HepG2 (cell line): Measurements from ENCODE around the gene TRAP1. TPM values are rescaled to one million over a fixed set of nuclear protein-coding genes. Genes with fewer than 3 reads are reported as not detected.

Source experiments
- ATAC-seq: fragments of 200-7000 bp; cut with Tn5 transposase; 3 replicates; pipeline ENCODE4 v1.9.1; 2020; ENCODE audit warnings: mild to moderate bottlenecking, moderate library complexity
- BruUV-seq: library from RNA; stranded (reverse); fragments of 400-500 nt; replicated peaks from 2 replicates; lab custom pipeline; 2021; lab: Mats Ljungman, UMichigan
- CTCF ChIA-PET: fragments of 300-600 bp; formaldehyde crosslinking; extraction: SDS; loops from one replicate; lab custom pipeline; 2021; ENCODE audit warnings: low total read pairs, inconsistent platforms, low intra/inter-chr PET ratio; lab: Yijun Ruan, JAX
- POLR2A ChIA-PET: fragments of 350-600 bp; sonication (Branson Sonifier 250); formaldehyde crosslinking; loops from one replicate; lab custom pipeline; 2020; ENCODE audit warnings: antibody characterized with exemption, inconsistent platforms; lab: Yijun Ruan, JAX
- DNase-seq: peaks from one replicate; pipeline ENCODE4 v3.0.0-alpha.2; 2015; ENCODE audit warnings: low spot score
- FAIRE-seq: peaks from 3 replicates; lab custom pipeline; 2011; peaks lifted over from hg19 to GRCh38; lab: Jason Lieb, UNC
- H2AFZ ChIP-seq: one replicate; pipeline ENCODE4 v1.6.1; 2011; ENCODE audit warnings: low read length, inconsistent platforms
- H3K27ac ChIP-seq: fragments of 300-600 bp; 3 replicates; pipeline ENCODE4 v1.8.0; 2011; ENCODE audit warnings: mixed run types, mild to moderate bottlenecking, mixed read lengths, low read length, inconsistent platforms; ENCODE audit not compliant: insufficient read depth; ENCODE audit errors: extremely low read length
- H3K27me3 ChIP-seq, 2 experiments: fragments of 200-600 bp in 1 of 2; 2 replicates in 1 of 2; 3 replicates in 1 of 2; pipeline versions ENCODE4 v1.6.0 to v1.8.0; 2011; ENCODE audit warnings: low read length in 2 of 2, mild to moderate bottlenecking in 2 of 2, moderate library complexity in 2 of 2, inconsistent platforms in 1 of 2; ENCODE audit not compliant: insufficient read depth in 2 of 2, control insufficient read depth in 1 of 2
- H3K36me3 ChIP-seq, 2 experiments: fragments of 200-600 bp in 1 of 2; replicated peaks in 1 of 2; 2 replicates in 1 of 2; 3 replicates in 1 of 2; pipeline versions ENCODE4 v1.5.1 to v1.8.0; 2011; ENCODE audit warnings: low read length in 2 of 2, inconsistent platforms in 1 of 2; ENCODE audit not compliant: insufficient read depth in 2 of 2, control insufficient read depth in 1 of 2
- H3K4me1 ChIP-seq: 2 replicates; pipeline ENCODE4 v1.5.1; 2012; ENCODE audit warnings: low read length, inconsistent platforms; ENCODE audit not compliant: insufficient read depth
- H3K4me2 ChIP-seq: 2 replicates; pipeline ENCODE4 v1.6.0; 2011; ENCODE audit warnings: low read depth, low read length, inconsistent platforms
- H3K4me3 ChIP-seq, 3 experiments: fragments of 200-600 bp in 1 of 3; sonication (generic), shearing (Covaris generic) in 1 of 3; replicated peaks in 1 of 3; 2 replicates each; pipeline ENCODE4 v1.5.1; 2011 to 2016; ENCODE audit warnings: low read length in 3 of 3, inconsistent platforms in 2 of 3, low read depth in 2 of 3, mild to moderate bottlenecking in 2 of 3, control low read depth in 1 of 3, mixed read lengths in 1 of 3; ENCODE audit not compliant: insufficient read depth in 1 of 3
- H3K79me2 ChIP-seq: one replicate; pipeline ENCODE4 v1.6.1; 2011; ENCODE audit warnings: low read length, inconsistent platforms; ENCODE audit not compliant: insufficient read depth
- H3K9ac ChIP-seq: 2 replicates; pipeline ENCODE4 v1.6.0; 2011; ENCODE audit warnings: mild to moderate bottlenecking, low read depth, low read length, inconsistent platforms; ENCODE audit not compliant: insufficient read depth
- H3K9me3 ChIP-seq: 2 replicates; pipeline ENCODE4 v1.5.1; 2012; ENCODE audit warnings: mild to moderate bottlenecking, low read length
- H4K20me1 ChIP-seq: 2 replicates; pipeline ENCODE4 v1.6.0; 2011; ENCODE audit warnings: inconsistent platforms, mild to moderate bottlenecking, low read length, moderate library complexity; ENCODE audit not compliant: insufficient read depth
- ATF7-NPFF ChIP-seq: sonication (generic); formaldehyde crosslinking; IDR thresholded peaks from 2 replicates; pipeline ENCODE4 v1.8.1; 2023; ENCODE audit warnings: mild to moderate bottlenecking, low read depth, missing genetic modification reagents, moderate library complexity
- ELK4 ChIP-seq: sonication (generic); formaldehyde crosslinking; IDR thresholded peaks from 2 replicates; pipeline ENCODE4 v1.9.0; 2021; ENCODE audit warnings: missing genetic modification reagents, borderline replicate concordance
- HOXA3 ChIP-seq: sonication (generic); formaldehyde crosslinking; IDR thresholded peaks from 2 replicates; pipeline ENCODE4 v1.5.0; 2020; ENCODE audit warnings: missing genetic modification reagents
- KDM5B ChIP-seq: sonication (generic); formaldehyde crosslinking; IDR thresholded peaks from 2 replicates; pipeline ENCODE4 v1.4.0; 2020; ENCODE audit warnings: missing genetic modification reagents, mild to moderate bottlenecking, borderline replicate concordance
- MED13 ChIP-seq: sonication (generic); formaldehyde crosslinking; IDR thresholded peaks from 2 replicates; pipeline ENCODE4 v1.5.0; 2020; ENCODE audit warnings: missing genetic modification reagents
- ONECUT2 ChIP-seq: sonication (generic); formaldehyde crosslinking; IDR thresholded peaks from 2 replicates; pipeline ENCODE4 v1.4.0; 2020; ENCODE audit warnings: missing genetic modification reagents
- PHB2 ChIP-seq: fragments of 450-650 bp; IDR thresholded peaks from 2 replicates; pipeline ENCODE4 v1.6.1; 2018; ENCODE audit not compliant: partially characterized antibody
- POLR2A ChIP-seq, 2 experiments: IDR thresholded peaks; 2 replicates each; pipeline ENCODE4 v1.6.1; 2011; ENCODE audit warnings: low read depth in 2 of 2, low read length in 2 of 2, mild to moderate bottlenecking in 1 of 2, moderate library complexity in 1 of 2; ENCODE audit not compliant: insufficient read depth in 1 of 2
- RBFOX2 ChIP-seq: fragments of 200-400 bp; formaldehyde crosslinking; IDR thresholded peaks from 2 replicates; pipeline ENCODE4 v1.6.1; 2017; ENCODE audit warnings: low read depth, mild to moderate bottlenecking, low read length
- SP5 ChIP-seq: IDR thresholded peaks from 2 replicates; pipeline ENCODE4 v1.6.1; 2016; ENCODE audit warnings: low read depth, borderline replicate concordance
- THAP7 ChIP-seq: sonication (generic); formaldehyde crosslinking; IDR thresholded peaks from 2 replicates; pipeline ENCODE4 v1.8.1; 2023; ENCODE audit warnings: mild to moderate bottlenecking, missing genetic modification reagents
- TOE1 ChIP-seq: sonication (generic); formaldehyde crosslinking; IDR thresholded peaks from 2 replicates; pipeline ENCODE4 v1.4.0; 2020; ENCODE audit warnings: mild to moderate bottlenecking, missing genetic modification reagents
- ZNF230 ChIP-seq: sonication (generic); formaldehyde crosslinking; IDR thresholded peaks from 2 replicates; pipeline ENCODE4 v1.4.0; 2020; ENCODE audit warnings: mild to moderate bottlenecking, missing genetic modification reagents
- ZNF720 ChIP-seq: sonication (generic); formaldehyde crosslinking; IDR thresholded peaks from 2 replicates; pipeline ENCODE4 v1.4.0; 2020; ENCODE audit warnings: missing genetic modification reagents
- WGBS: methylation state at CpG from one replicate; pipeline ENCODE4 v1.1.6; 2017; ENCODE audit warnings: low lambda C conversion rate; 5-methylcytosine and 5-hydroxymethylcytosine counted together
- in situ Hi-C: cut with HindIII; loops from 2 replicates; pipeline ENCODE4 v1.10.0; 2017; ENCODE audit warnings: low pct_unique_long_range_greater_than_20kb; ENCODE audit not compliant: extremely low pct_ligation_motif_present
- intact Hi-C: fragments of 100-400 bp; cut with micrococcal nuclease; formaldehyde crosslinking; loops from one replicate; pipeline ENCODE4 v1.10.0; 2022; ENCODE audit not compliant: unreplicated experiment
- polyA plus RNA-seq, 8 experiments: library from polyadenylated mRNA; depleted of rRNA in 3 of 8; stranded (reverse) in 7 of 8; unstranded in 1 of 8; fragments of >200 nt; fragmentation: Illumina TruSeq in 4 of 8; extraction: Trizol in 4 of 8; gene quantifications; 2 replicates each; pipeline versions ENCODE4 v1.2.1 to v1.2.3, GENCODE V29; 2011 to 2016; ENCODE audit warnings: low read depth in 4 of 8, missing spikeins in 1 of 8, mixed read lengths in 1 of 8; ENCODE audit not compliant: insufficient read depth in 1 of 8
- total RNA-seq, 5 experiments: library from RNA; depleted of rRNA; stranded (reverse); fragments of >200 nt; fragmentation: Illumina TruSeq; extraction: Trizol; gene quantifications; 2 replicates each; pipeline ENCODE4 v1.2.3, GENCODE V29; 2016; ENCODE audit warnings: low read depth in 1 of 5
- TF ChIP-seq, protein P1 (sequence below): IDR thresholded peaks from 2 replicates; pipeline ENCODE4 v1.6.1; 2016; ENCODE audit warnings: missing compliant biosample characterization, missing genetic modification reagents, borderline replicate concordance
- TF ChIP-seq, protein P2 (sequence below): sonication (generic); formaldehyde crosslinking; conservative IDR thresholded peaks from 2 replicates; pipeline ENCODE4 v1.8.0; 2022; ENCODE audit warnings: mild to moderate bottlenecking, moderate library complexity, missing genetic modification reagents
- TF ChIP-seq, protein P3 (sequence below): sonication (generic); formaldehyde crosslinking; IDR thresholded peaks from 2 replicates; pipeline ENCODE4 v1.4.0; 2020; ENCODE audit warnings: missing genetic modification reagents

The TRAP1 gene
- total and polyA plus RNA-seq, 2 of the 13 experiments (the other 11 are each of a cell fraction or from before 2014, with no cell fraction given): 127 to 240 TPM

GRCh38 chr16:3611146-3611975, 106.0 kb downstream of the TRAP1 start, which contains the start of gene SLX4:
SLX4 (minus strand) TSS chr16:3611606; CDS start chr16:3608964, 2,642 bp downstream.
- H3K9ac ChIP-seq: peak within 1 kb of the TSS; percentile 83
- peaks cover 38% of the 10 kb centered on the region for H3K79me2 ChIP-seq
- H3K4me2 ChIP-seq: peak within 1 kb of the TSS; percentile 89
- H2AFZ ChIP-seq: peak within 1 kb of the TSS; percentile 35
- intact Hi-C loops (no loop called here), in situ Hi-C loops (no loop called here)
- ATAC-seq (peak; percentile 85), DNase-seq (peak; percentile 84), FAIRE-seq (no peak)
- H3K27me3 ChIP-seq: no peaks in the 10 kb centered on the region; a peak in 1 of 5 replicates
- peak within 1 kb of the TSS; percentile 96 to 99 (median 98) for H3K4me3 ChIP-seq
- ChIA-PET POLR2A (interaction anchor here (0.6 to 1.6 kb wide), 3 partner anchors 15 to 1933 kb away, joined by 3 to 6 read pairs (median 3); partner anchors contain the start of gene JPT2), CTCF (no interaction called here)
- WGBS: 0% methylated on average over 19 of the region's 86 CpGs
- H3K27ac ChIP-seq: peak within 1 kb of the TSS; percentile 69
- H3K4me1 ChIP-seq: peaks cover 63% of the 10 kb centered on the region
- peaks cover 0 to 1% of the 10 kb centered on the region in 2 experiments; a peak in 1 of 5 replicates for H3K36me3 ChIP-seq
- TSS peak; percentile 61 for BruUV-seq
- no peaks in the 10 kb centered on the region for H4K20me1 ChIP-seq
- no peaks in the 10 kb centered on the region for H3K9me3 ChIP-seq
- TF ChIP-seq ZNF230 (CRISPR knock-in tag) (no peak), ZNF720 (CRISPR knock-in tag) (no peak), POLR2A (IDR thresholded peaks at IDR 0.05; ENCODE audit: insufficient read depth in 1 of 2, low read depth in 2 of 2, low read length in 2 of 2) (peak in 1 of 2 experiments; percentile 79; a peak in 2 of 4 replicates), ELK4 (CRISPR knock-in tag) (peak; percentile 11; the same call in 1 of the 2 replicates), SP5 (peak; percentile 44), THAP7 (CRISPR knock-in tag) (peak; percentile 95), PHB2 (no peak), ATF7-NPFF (CRISPR knock-in tag) (peak; percentile 30; the same call in 1 of the 2 replicates), ONECUT2 (CRISPR knock-in tag) (no peak), HOXA3 (peak; percentile 54; the same call in 1 of the 2 replicates), TOE1 (0 out of 2 replicates have a peak, but pooled peaks have one; percentile 23), MED13 (CRISPR knock-in tag) (peak; percentile 54; the same call in 1 of the 2 replicates), KDM5B (CRISPR knock-in tag) (peak; percentile 66; the same call in 1 of the 2 replicates), RBFOX2 (peak; percentile 75)
- TF ChIP-seq, protein P1, sequence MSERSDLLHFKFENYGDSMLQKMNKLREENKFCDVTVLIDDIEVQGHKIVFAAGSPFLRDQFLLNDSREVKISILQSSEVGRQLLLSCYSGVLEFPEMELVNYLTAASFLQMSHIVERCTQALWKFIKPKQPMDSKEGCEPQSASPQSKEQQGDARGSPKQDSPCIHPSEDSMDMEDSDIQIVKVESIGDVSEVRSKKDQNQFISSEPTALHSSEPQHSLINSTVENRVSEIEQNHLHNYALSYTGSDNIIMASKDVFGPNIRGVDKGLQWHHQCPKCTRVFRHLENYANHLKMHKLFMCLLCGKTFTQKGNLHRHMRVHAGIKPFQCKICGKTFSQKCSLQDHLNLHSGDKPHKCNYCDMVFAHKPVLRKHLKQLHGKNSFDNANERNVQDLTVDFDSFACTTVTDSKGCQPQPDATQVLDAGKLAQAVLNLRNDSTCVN: no peak; the same call in 1 of the 2 replicates
- TF ChIP-seq, protein P2, sequence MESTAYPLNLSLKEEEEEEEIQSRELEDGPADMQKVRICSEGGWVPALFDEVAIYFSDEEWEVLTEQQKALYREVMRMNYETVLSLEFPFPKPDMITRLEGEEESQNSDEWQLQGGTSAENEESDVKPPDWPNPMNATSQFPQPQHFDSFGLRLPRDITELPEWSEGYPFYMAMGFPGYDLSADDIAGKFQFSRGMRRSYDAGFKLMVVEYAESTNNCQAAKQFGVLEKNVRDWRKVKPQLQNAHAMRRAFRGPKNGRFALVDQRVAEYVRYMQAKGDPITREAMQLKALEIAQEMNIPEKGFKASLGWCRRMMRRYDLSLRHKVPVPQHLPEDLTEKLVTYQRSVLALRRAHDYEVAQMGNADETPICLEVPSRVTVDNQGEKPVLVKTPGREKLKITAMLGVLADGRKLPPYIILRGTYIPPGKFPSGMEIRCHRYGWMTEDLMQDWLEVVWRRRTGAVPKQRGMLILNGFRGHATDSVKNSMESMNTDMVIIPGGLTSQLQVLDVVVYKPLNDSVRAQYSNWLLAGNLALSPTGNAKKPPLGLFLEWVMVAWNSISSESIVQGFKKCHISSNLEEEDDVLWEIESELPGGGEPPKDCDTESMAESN (CRISPR knock-in tag): peak; percentile 52
- TF ChIP-seq, protein P3, sequence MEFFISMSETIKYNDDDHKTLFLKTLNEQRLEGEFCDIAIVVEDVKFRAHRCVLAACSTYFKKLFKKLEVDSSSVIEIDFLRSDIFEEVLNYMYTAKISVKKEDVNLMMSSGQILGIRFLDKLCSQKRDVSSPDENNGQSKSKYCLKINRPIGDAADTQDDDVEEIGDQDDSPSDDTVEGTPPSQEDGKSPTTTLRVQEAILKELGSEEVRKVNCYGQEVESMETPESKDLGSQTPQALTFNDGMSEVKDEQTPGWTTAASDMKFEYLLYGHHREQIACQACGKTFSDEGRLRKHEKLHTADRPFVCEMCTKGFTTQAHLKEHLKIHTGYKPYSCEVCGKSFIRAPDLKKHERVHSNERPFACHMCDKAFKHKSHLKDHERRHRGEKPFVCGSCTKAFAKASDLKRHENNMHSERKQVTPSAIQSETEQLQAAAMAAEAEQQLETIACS (CRISPR knock-in tag): peak; percentile 93
